CD14-positive monocyte (primary cell): Measurements from ENCODE around the gene DALRD3. TPM values are rescaled to one million over a fixed set of nuclear protein-coding genes. Genes with fewer than 3 reads are reported as not detected.

Source experiments
- DNase-seq, 3 donors: peaks; one replicate each; pipeline ENCODE4 v3.0.0-alpha.2; 2011 to 2022
- H2AFZ ChIP-seq: 2 replicates; pipeline ENCODE4 v1.6.0; 2012; ENCODE audit warnings: mild to moderate bottlenecking, low read depth, low read length, inconsistent platforms; ENCODE audit not compliant: insufficient read depth, poor library complexity, severe bottlenecking
- H3K27ac ChIP-seq, 2 donors: 1 replicate in 1 of 2; 2 replicates in 1 of 2; pipeline ENCODE4 v1.5.1; 2012 to 2013; ENCODE audit warnings: low read length in 2 of 2, control low read depth in 1 of 2, inconsistent platforms in 1 of 2, low read depth in 1 of 2, mild to moderate bottlenecking in 1 of 2
- H3K27me3 ChIP-seq, 2 donors: one replicate each; pipeline versions ENCODE4 v1.6.0 to v1.6.1; 2011 to 2013; ENCODE audit warnings: low read length in 2 of 2; ENCODE audit not compliant: control insufficient read depth in 2 of 2, insufficient read depth in 2 of 2
- H3K36me3 ChIP-seq, 2 donors: replicated peaks in 1 of 2; 1 replicate in 1 of 2; 2 replicates in 1 of 2; pipeline versions ENCODE4 v1.5.1 to v1.6.1; 2012 to 2013; ENCODE audit warnings: low read length in 2 of 2, control low read depth in 1 of 2, inconsistent platforms in 1 of 2, mild to moderate bottlenecking in 1 of 2; ENCODE audit not compliant: insufficient read depth in 2 of 2, control insufficient read depth in 1 of 2
- H3K4me1 ChIP-seq, 2 donors: 1 replicate in 1 of 2; 2 replicates in 1 of 2; pipeline versions ENCODE4 v1.5.1 to v1.6.1; 2012 to 2013; ENCODE audit warnings: low read length in 2 of 2, control low read depth in 1 of 2, inconsistent platforms in 1 of 2, mild to moderate bottlenecking in 1 of 2, moderate library complexity in 1 of 2; ENCODE audit not compliant: insufficient read depth in 2 of 2, control insufficient read depth in 1 of 2
- H3K4me2 ChIP-seq: replicated peaks from 2 replicates; pipeline ENCODE3; 2012; ENCODE audit warnings: low read length, moderate library complexity, mild to moderate bottlenecking; ENCODE audit not compliant: poor library complexity, severe bottlenecking; ENCODE audit errors: extremely low read depth
- H3K4me3 ChIP-seq, 3 experiments: fragments of 200-600 bp in 1 of 3; sonication (generic) in 1 of 3; replicated peaks in 1 of 3; 1 replicate in 2 of 3; 2 replicates in 1 of 3; pipeline ENCODE4 v1.5.1; 2011 to 2013; ENCODE audit warnings: low read length in 3 of 3, mild to moderate bottlenecking in 3 of 3, control low read depth in 2 of 3, low read depth in 2 of 3, inconsistent platforms in 1 of 3, moderate library complexity in 1 of 3
- H3K79me2 ChIP-seq: 2 replicates; pipeline ENCODE4 v1.6.0; 2012; ENCODE audit warnings: mild to moderate bottlenecking, control low read depth, inconsistent platforms, low read length, moderate library complexity; ENCODE audit not compliant: insufficient read depth
- H3K9ac ChIP-seq: 2 replicates; pipeline ENCODE4 v1.6.0; 2017; ENCODE audit warnings: low read length, mild to moderate bottlenecking; ENCODE audit not compliant: insufficient read depth, poor library complexity, severe bottlenecking
- H3K9me3 ChIP-seq, 2 donors: replicated peaks in 1 of 2; 1 replicate in 1 of 2; 2 replicates in 1 of 2; pipeline versions ENCODE4 v1.5.1 to v1.6.1; 2012 to 2013; ENCODE audit warnings: low read length in 2 of 2, control low read depth in 1 of 2; ENCODE audit not compliant: control insufficient read depth in 1 of 2, insufficient read depth in 1 of 2
- H4K20me1 ChIP-seq: 2 replicates; pipeline ENCODE4 v1.6.0; 2012; ENCODE audit warnings: mild to moderate bottlenecking, low read length, control low read depth, moderate library complexity; ENCODE audit not compliant: insufficient read depth
- H3K27ac Mint-ChIP-seq, 7 donors: one replicate each; pipeline ENCODE4 v1.8.0; 2020; ENCODE audit warnings: mild to moderate bottlenecking in 7 of 7, mixed read lengths in 7 of 7, moderate library complexity in 6 of 7, inconsistent platforms in 2 of 7
- H3K27me3 Mint-ChIP-seq, 3 donors: one replicate each; pipeline ENCODE4 v1.8.0; 2021 to 2022; ENCODE audit warnings: low read depth in 3 of 3, mild to moderate bottlenecking in 3 of 3, mixed read lengths in 3 of 3, moderate library complexity in 3 of 3, inconsistent platforms in 1 of 3
- H3K36me3 Mint-ChIP-seq, 2 donors: one replicate each; pipeline ENCODE4 v1.8.0; 2020; ENCODE audit warnings: mixed read lengths in 2 of 2, inconsistent platforms in 1 of 2, mild to moderate bottlenecking in 1 of 2
- H3K4me1 Mint-ChIP-seq: one replicate; pipeline ENCODE4 v1.8.0; 2020; ENCODE audit warnings: mild to moderate bottlenecking, mixed read lengths
- H3K4me3 Mint-ChIP-seq, 2 donors: one replicate each; pipeline ENCODE4 v1.8.0; 2020; ENCODE audit warnings: mild to moderate bottlenecking in 2 of 2, mixed read lengths in 2 of 2, moderate library complexity in 1 of 2
- H3K9me3 Mint-ChIP-seq, 7 donors: one replicate each; pipeline ENCODE4 v1.8.0; 2020 to 2022; ENCODE audit warnings: mixed read lengths in 7 of 7, mild to moderate bottlenecking in 6 of 7, moderate library complexity in 6 of 7, inconsistent platforms in 2 of 7
- WGBS: methylation state at CpG from one replicate; pipeline ENCODE4 v1.1.5; 2013; ENCODE audit warnings: missing lambda C conversion rate; ENCODE audit not compliant: insufficient coverage; 5-methylcytosine and 5-hydroxymethylcytosine counted together
- intact Hi-C, 2 donors: fragments of 100-400 bp; cut with micrococcal nuclease; formaldehyde crosslinking; loops; one replicate each; pipeline versions ENCODE4 v1.15.0 to v1.15.1; 2023
- polyA plus RNA-seq, 3 donors: library from polyadenylated mRNA; depleted of rRNA in 1 of 3; unstranded in 2 of 3; stranded (reverse) in 1 of 3; fragments of 300-500 nt in 2 of 3; fragments of >200 nt in 1 of 3; fragmentation: Illumina TruSeq in 2 of 3; gene quantifications; 1 replicate in 2 of 3; 2 replicates in 1 of 3; pipeline ENCODE4 v1.2.3, GENCODE V29; 2012 to 2021
- TF ChIP-seq, protein P1 (sequence below): fragments of 200-600 bp; IDR thresholded peaks from one replicate; pipeline ENCODE4 v1.8.0; 2022; ENCODE audit warnings: antibody characterized with exemption, mild to moderate bottlenecking

Gene DALRD3
- polyA plus RNA-seq, 3 donors = 15.0 to 42.1 (median 20.0) TPM

GRCh38 chr3:49001155-49001554 is 17.2 kb downstream of the DALRD3 start:
- H3K4me1 ChIP-seq = peaks cover under 1 to 4% of the 10 kb centered on the region in 2 donors
- H3K4me3 Mint-ChIP-seq = no peak overlapping the region
- no peak overlapping the region for H2AFZ ChIP-seq
- no peaks in the 10 kb centered on the region for H3K27me3 ChIP-seq
- H3K36me3 Mint-ChIP-seq = peaks cover 8 to 20% of the 10 kb centered on the region in 2 donors
- TF ChIP-seq, protein P1, sequence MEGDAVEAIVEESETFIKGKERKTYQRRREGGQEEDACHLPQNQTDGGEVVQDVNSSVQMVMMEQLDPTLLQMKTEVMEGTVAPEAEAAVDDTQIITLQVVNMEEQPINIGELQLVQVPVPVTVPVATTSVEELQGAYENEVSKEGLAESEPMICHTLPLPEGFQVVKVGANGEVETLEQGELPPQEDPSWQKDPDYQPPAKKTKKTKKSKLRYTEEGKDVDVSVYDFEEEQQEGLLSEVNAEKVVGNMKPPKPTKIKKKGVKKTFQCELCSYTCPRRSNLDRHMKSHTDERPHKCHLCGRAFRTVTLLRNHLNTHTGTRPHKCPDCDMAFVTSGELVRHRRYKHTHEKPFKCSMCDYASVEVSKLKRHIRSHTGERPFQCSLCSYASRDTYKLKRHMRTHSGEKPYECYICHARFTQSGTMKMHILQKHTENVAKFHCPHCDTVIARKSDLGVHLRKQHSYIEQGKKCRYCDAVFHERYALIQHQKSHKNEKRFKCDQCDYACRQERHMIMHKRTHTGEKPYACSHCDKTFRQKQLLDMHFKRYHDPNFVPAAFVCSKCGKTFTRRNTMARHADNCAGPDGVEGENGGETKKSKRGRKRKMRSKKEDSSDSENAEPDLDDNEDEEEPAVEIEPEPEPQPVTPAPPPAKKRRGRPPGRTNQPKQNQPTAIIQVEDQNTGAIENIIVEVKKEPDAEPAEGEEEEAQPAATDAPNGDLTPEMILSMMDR = no peak
- H3K4me2 ChIP-seq = no peak overlapping the region
- H3K79me2 ChIP-seq = no peaks in the 10 kb centered on the region
- H3K4me1 Mint-ChIP-seq = peaks cover 2% of the 10 kb centered on the region
- no peak for DNase-seq
- H3K4me3 ChIP-seq = no peak overlapping the region
- no peaks in the 10 kb centered on the region for H3K9me3 Mint-ChIP-seq
- H3K27ac Mint-ChIP-seq = no peak overlapping the region
- H3K36me3 ChIP-seq = peaks cover 0 to 6% of the 10 kb centered on the region in 2 donors
- H3K27me3 Mint-ChIP-seq = peaks cover 0 to 3% (median 0%) of the 10 kb centered on the region in 3 donors
- intact Hi-C loops = no loop called here
- no peaks in the 10 kb centered on the region for H4K20me1 ChIP-seq
- H3K9ac ChIP-seq = no peak overlapping the region
- no peaks in the 10 kb centered on the region for H3K9me3 ChIP-seq
- 93% methylated on average over 4 of the region's 6 CpGs for WGBS
- H3K27ac ChIP-seq = no peak overlapping the region

DNA sequence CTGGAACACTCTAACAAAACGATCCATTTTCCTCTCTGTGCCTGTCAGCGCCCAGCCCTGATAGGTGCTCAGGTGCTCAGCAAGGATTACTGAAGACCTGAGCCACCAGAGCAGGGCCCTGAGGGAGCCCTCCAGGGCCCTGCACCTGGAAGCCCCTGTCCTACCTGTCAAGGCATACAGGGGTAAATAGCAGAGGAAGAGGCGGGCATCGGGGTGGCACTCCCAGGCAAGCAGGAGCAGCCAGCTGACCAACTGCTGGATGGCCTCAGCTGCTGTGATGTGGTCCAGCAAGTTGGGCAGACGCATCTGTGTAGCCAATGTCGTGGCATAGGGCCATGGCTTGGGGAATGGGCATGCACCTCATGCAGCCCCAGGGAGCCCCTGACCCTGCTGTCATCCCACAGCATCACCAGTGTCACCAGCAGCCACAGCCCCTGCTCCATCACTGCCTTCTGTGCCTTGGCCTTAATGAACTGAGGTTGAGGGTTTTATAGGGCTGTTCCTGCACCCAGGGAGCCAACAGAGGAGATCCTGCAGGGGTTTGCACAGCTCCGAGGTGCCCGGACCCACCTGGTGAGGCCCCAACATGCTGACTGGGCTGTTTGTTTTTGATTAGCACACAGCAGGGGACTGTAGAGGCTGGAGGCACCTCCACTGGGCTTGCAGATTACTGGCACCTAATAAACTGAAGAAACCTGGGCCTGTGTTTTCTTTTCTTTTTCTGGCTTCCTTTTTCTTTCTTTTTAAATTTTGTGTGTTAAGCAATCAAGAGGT is 19.1 kb downstream of the DALRD3 start:
- TF ChIP-seq, protein P1 = no peak

More for the DNA sequence above, 19.1 kb downstream of the DALRD3 start:
- Histone ChIP-seq H2AFZ (no peak overlapping the region), H3K9me3 (no peaks in the 10 kb centered on the region), H3K79me2 (no peaks in the 10 kb centered on the region), H3K9ac (no peak overlapping the region), H3K27me3 (no peaks in the 10 kb centered on the region), H3K36me3 (peaks cover 3 to 22% of the 10 kb centered on the region in 2 donors), H4K20me1 (no peaks in the 10 kb centered on the region), H3K27ac (no peak overlapping the region), H3K4me1 (no peaks in the 10 kb centered on the region), H3K4me2 (no peak overlapping the region), H3K4me3 (no peak overlapping the region)
- intact Hi-C loops = loop anchor here in 1 of 2 donors (10.0 kb wide), 1 partner anchor 156 kb away; no protein-coding TSS in a partner anchor
- Mint-ChIP-seq H3K27me3 (peaks cover 0 to 3% (median 0%) of the 10 kb centered on the region in 3 donors), H3K4me1 (no peaks in the 10 kb centered on the region), H3K36me3 (peaks cover 17 to 37% of the 10 kb centered on the region in 2 donors), H3K4me3 (no peak overlapping the region), H3K27ac (peak overlapping the region in 2 of 7 donors; percentile 11 to 84), H3K9me3 (no peaks in the 10 kb centered on the region)
- 99% methylated on average over 6 of the region's 8 CpGs for WGBS
- no peak for DNase-seq
